Measurements from ENCODE around the gene NACC2.
"Not testable (repeated sequence)": the region's sequence is repeated elsewhere in the genome, so short reads cannot be mapped to it uniquely, and the experiment has no call there.

The NACC2 gene

DNA sequence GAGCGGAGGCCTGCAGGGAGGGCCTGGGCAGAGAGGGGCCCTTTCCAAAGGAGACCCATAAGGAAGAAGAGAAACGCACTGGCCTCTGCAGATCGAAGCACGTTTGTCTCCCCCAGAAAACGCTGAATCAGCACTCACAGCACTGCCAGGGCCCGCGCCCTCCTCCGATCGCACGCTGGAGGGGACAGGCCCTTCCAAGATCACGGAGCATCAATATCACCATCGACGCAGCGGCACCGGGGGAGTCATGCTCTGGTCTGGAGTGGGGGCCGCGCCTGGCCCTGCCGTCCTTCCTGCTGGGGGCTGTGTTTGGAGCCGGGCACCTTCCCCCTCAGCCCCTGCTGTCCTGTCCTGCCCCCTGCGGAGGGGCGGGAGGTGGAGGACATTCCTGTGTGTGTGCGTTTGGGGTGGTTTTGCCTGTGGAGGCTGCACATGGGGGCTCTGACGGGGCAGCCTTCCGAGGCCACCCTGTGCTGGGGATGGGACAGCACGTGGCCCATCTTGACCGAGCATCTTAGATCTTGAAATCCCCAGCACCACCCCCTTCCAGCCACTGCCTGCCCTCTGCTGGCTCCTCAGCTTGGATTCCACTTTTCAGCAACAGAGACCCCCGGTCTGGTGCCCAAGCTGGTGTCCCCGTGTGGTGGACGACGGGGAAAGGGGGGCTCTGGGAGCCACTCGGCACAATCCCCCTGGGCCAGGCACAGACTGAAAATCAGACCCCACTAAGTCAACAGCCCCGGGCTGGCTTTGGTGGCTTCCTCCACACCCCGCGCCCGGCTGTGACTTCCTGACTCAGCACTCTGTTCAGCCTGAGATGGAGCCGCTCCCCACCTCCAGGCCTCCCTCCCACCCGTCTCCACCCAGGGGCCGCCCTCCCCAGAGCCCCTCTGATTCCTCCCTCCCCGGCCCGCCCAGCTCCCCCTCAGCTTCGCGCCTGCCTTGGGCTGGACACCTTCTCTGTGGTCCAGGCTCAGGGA lies 15.3 kb upstream of the NACC2 start:
- no peak for DNase-seq (ENCODE audit: low spot score)

DNA sequence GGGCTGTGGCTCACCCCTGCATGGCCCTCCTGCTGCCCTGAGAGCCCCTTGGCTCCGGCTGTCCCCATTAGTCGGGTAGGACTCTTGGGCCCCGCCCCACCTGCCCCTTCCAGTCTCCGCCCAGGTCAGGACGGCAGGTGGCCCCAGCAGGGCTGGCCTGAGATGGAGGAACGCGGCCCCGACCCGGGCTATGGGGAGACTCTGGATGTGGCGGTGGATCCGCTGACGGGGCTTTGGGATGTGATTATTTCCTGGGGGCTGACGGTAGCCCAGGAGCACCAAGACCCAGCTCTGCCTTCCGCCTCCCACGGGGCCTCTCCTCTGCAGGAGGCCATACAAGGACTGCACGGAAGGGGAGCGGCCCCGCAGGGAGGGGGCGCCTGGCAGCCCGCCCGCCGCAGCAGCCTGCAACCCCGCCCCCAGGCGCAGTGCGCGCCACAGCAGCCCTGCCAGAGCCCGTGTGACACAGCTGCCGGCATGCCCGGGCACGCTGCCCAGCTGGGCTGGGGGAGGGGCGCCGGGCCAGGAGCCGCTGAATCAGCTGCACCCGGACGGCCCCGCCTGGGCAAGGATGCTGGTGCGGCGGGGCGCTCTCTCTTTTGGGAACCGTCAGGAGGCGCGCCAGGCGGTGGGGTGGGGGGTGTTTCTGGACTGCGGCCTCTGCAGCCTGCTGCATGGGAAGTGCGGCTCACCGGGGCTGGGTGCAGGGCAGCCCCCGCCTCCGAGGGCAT lies 14.4 kb upstream of the NACC2 start:
- DNase-seq (ENCODE audit: low spot score), result peak; percentile 90

DNA sequence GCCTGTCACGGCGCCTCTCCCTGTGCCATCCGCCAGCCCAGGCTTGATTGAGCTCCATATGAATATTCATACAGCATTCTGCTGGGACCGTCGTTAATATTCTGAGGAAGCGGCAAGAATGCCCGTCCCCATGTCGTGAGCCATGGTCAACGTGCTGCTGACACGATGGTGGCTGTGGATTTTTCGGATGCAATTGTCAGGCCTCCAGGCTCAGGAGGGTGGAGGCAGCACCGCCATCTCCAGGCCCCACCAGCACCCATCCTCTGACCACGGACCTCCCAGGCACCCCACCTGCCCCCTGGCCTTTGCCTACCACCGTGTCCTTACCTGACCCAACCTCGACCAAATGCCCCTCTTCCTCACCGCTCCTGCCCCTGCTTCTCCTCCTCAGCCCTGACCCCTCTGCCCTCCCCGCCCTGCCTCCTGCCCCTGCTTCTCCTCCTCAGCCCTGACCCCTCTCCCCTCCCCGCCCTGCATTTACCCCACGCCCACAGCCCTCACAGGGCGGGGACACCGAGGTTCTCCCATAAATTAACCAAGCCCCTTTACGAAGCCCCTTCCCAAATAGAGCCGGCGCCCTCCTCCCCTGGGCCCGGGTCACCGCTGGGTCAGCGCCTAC lies 13.7 kb upstream of the NACC2 start:
- no peak for DNase-seq (ENCODE audit: low spot score)

DNA sequence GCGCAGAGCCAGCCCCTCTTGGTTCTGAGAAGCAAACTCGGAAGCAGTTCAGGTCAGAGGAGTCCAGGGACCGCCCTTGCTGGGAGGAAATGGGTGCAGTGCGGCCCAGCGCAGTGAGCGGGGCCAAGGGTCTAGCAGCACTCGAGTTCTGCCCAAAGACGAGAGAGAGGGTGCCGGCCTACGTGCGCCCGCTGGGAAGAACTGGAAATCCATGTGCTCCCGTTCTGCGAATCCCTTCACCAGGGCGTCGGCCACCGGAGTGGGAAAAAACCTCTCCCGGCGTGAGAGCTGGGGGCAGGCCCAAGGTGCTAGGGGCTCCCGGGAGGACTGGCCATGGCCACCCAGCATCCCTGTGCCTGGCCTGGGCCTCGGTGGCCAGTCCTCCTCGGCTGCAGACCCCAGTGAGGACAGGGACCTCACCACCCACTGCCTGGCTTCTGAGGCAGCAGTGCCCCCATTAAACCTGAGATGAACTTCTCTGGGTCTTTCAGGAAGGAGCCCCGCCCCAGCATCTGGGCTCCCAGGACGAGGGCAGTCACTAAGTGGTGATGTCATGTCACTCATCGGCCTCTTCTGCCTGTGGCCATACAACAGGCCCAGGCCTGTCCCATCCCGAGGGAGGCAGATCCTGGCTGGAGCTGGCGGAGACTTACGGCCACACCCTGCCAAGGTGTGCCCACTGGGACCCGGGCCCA lies 13.0 kb upstream of the NACC2 start:
- no peak for DNase-seq (ENCODE audit: low spot score)

DNA sequence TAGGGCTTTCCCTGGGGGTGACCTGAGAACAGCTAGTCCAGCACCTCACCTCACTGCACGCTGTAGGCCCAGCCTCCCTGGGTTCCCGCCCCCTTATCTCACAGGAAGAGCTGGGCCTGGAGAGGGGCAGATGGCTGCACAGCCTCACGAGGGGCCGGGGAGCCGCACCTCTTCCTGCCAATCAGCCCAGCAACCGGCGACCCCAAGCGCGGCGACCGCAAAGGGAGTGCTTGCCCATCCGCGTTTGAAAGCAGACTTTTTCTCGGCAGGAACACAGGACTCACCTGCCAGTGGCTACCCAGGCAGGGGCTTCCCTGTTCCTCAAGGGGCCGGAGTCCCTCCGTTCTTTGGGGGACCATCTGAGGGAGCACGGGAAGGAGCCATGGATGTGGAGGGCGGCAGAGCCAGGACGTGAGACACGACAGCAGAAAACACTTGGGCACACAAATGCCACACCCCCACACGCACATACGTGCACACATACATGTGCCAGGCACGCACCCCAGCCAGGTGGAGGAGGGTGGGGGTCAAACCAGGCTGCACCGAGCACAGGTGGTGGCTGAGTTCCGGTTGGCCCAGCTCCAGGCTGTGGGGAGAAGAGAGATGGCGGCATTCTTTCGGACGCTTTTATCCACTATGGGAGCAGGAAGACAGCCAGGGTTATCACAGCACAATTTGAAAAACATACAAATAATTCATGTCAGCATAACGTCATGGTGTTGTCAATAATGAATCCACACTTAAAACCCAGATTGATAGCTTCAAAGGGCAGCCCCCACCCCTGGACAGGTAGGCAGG lies 12.3 kb upstream of the NACC2 start:
- DNase-seq (ENCODE audit: low spot score), result no peak

DNA sequence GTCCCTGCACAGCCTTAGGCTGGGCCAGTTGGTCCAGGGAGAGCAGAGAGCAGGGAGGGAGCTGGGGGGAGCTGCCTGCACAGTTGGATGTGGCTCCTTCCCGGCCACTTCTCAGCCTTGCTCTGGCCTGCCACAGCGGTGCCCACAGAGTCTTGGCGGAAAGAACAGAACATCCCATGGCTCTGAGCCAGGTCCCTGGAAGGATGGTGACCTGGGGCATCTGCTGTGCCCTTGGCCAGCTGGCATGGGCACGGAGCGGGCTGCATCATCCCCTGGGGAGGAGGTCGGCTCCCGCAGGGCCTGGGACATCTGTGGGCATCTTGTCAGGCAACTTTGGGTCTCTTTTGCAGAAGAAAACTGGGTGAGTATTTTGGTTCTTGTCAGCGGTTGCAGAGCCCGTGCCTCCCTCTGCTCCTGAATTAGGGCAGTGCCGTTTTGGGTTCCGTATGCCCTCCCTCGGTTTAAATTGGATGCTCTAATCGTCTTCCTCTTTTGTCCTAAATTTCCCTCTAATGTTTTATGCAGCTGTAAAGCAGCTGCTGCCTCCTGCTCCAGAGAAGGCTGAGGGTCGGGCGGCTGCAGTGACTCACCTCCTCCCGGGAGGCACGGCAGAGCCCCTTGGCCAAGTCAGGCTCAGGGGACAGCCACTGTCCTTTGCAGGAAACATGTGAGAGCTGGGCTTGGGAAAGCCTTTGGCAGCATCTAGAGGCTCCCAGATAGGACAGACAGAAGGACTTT lies 10.5 kb upstream of the NACC2 start:
- no peak for DNase-seq (ENCODE audit: low spot score)

DNA sequence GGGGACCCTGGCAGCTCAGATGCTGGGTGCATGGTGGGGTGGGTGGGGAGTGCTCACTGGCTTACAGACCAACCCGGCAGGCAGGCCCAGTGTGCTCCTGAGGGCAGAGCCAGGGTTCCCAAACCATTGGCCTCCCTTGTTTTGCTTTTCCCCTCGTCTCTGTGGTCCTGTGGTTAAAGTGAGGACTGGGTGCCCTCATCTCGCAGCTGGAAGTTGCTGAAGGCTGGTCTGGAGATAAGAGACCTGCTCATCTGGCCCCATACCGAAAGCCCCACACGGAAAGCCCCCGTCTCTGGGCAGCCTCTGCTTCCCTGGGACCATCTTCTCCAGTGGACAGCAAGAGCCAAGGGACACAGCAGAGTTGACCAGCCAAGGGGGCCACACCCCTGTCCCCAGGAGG lies 9.8 kb upstream of the NACC2 start:
- no peak for DNase-seq (ENCODE audit: low spot score)

DNA sequence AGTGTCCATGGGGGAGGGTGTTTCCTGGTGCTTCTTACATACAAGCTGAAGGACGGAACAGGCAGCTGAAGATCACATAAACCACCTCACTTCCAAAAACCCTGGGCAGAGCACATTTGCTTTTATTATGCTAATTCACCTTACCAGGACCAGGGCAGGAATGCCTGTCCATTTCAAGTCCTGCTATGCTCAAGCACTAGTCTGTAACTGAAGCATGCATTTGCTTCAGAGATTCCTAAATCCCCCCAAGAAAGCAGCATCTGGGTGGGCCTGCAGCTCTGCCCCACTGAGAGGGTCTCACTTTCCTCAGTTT lies 9.4 kb upstream of the NACC2 start:
- DNase-seq (ENCODE audit: low spot score), result no peak

DNA sequence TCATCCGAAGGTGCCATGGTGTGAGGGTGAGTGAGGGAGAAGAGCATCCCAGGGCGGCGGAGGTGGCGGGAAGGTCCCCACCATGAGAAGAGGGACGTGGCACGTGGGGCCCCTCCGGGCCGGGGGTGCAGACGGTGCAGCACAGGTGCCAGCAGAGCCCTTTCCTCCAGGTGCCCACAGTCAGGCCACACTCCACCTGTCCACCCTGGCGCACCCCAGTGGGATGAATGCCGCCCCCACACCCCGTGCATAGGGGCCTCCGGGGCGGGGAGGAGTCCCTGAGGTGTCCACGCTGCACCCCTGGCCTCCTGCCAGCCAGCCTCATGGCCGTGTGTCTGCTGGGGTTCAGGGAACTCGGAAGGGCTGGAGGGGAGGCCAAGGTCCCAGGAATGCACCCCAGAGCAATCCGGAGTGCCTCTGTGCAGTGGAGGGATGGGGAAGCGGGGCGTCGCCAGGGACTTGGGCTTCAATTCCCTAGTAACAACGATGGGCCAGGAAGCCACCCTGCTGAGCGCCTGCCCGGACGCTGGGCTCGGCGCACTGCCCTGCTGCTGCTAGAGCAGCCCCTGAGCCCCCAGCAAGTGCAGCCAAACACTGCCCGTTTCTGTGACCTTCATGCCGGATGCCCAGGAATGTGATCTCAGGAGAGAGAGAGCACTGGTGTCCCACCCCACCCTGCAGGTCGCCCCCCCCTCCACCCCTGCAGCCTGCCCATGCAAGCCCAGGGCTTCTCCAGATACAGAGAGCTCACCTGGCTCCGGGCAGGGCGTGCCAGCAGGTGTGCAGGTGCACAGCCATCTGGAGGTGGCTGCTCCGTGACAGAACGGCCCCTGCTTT lies 8.8 kb upstream of the NACC2 start:
- DNase-seq (ENCODE audit: low spot score), result no peak

DNA sequence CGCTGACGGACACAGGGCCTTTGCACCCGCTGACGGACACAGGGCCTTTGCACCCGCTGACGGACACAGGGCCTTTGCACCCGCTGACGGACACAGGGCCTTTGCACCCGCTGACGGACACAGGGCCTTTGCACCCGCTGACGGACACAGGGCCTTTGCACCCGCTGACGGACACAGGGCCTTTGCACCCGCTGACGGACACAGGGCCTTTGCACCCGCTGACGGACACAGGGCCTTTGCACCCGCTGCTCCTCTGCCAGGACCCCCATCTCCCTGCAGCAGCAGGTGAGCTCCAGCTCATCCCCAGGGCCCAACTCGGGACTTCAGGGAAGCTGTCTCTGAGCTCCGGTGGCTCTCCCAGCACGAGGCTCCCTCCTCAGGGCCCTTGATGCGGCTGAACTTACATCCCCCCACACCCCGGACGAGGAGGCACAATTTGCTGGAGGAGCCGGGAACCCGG lies 6.6 kb upstream of the NACC2 start:
- DNase-seq (ENCODE audit: low spot score), result not testable (repeated sequence)

DNA sequence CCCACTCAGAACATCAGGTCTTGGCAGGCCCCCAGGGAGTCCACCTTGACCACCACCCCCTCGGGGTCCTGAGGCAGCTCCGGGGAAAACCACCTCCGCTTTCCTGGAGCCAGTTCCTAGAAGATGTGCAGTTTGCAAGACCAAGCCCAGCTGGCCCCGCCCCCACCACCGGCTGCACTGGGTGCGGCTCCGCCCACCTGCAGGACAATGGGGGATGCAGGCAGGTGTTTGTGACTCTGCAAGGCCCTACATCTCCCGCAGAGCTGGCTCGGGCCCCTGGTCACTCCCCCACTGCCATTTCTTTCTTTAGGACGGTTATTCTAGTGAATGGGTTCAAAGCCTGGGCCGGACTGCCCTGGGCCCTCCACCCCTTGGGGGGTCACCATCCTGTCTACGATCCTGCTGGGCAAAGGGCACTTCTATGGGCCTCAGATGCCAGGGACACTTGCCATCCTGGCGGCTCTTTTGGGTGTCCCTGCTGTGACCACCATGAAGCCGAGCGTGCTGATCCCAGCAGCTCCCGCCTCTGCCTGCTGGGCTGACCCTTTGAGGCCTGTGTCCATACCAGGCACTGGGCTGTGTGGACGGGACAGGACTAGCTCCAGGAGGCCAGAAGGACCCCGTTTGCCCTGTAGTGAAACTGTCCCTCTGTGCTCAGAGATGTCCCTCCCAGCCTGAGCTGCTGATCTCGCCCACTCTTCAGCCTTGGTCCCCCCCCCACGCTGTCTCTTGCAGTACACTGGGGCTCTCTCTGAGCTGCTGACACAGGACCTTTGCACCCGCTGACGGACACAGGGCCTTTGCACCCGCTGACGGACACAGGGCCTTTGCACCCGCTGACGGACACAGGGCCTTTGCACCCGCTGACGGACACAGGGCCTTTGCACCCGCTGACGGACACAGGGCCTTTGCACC lies 5.9 kb upstream of the NACC2 start:
- DNase-seq (ENCODE audit: low spot score), result no peak

DNA sequence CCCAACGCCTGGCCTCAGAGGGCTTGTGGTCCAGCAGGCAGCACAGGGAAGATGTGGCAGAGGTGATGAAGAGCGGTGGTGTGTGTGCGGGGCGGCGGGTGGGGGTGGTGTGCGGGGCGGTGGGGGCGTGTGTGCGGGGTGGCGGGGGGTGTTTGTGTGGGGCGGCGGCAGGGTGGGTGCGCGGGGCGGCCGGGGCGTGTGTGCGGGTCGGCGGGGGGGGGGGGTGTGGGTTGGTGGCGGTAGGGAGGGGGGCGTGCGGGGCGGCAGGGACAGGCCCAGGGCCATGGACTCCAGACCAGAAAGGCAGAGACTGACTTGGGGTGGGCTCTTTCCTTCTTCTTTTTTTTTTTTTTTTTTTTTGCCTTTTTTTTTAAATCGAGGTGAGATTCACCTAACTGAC lies 4.5 kb upstream of the NACC2 start:
- DNase-seq (ENCODE audit: low spot score), result no peak

DNA sequence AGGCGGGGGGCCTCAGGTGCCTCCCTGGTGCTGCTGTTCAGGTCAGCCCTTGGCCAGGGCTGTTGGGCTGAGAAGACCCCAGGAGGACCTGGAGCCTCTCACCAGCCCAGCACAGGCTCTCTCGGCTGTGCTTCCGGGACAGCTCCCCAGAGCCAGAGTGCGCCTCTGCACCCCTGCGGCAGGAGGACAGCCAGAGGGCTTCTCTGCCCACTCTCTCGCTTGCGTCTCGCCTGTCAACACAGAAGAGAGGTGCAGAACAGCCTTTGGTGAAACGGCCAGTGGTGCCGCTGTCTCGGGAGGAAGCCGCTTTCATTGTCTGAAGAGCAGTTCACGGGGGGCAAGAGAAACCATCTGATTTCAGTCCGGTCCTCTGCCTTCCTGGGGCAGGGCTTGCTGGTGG lies 3.8 kb upstream of the NACC2 start:
- DNase-seq (ENCODE audit: low spot score), result no peak

DNA sequence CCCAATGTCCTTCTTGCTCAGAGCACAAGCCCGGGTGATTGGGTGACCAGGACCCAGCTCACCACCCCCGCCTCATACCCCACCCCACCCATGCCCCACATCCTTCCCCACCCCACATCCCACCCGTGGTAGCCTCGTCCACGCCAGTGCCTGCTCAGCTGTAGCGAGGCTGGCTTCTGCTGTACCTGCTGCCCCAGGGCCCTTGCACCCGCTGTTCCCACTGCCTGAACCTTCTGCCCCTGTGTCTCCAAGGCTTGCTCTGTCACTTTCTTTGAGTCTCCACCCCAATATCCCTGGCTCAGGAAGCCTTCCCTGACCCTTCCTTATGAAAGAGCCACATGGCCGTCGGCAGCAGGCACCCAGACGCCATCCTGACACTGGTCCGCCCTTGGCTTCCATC lies 3.1 kb upstream of the NACC2 start:
- DNase-seq (ENCODE audit: low spot score), result no peak

DNA sequence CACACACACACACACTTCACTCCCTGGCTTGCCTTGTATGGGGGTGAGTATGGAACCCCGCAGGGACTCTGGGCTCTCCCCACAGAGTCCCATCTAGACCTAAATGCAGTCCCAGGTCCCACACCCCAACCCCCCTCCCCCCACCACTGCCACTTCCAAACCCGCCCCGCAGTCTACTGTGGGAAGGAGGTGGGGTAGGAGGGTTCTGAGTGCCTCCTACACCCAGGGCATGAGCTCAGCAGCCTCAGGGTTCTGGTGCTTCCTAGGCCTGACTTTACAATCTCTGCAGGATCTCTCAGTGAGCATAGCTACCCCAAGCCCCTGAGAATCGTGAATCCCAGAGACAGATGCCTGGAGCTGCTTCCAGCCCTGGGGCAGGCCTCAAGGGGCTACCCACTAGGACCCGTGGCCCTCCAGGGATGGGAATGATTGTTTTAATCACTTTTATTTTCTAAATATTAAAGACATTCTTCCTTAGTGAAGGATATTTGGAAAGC lies 1.5 kb upstream of the NACC2 start:
- DNase-seq (ENCODE audit: low spot score), result no peak

DNA sequence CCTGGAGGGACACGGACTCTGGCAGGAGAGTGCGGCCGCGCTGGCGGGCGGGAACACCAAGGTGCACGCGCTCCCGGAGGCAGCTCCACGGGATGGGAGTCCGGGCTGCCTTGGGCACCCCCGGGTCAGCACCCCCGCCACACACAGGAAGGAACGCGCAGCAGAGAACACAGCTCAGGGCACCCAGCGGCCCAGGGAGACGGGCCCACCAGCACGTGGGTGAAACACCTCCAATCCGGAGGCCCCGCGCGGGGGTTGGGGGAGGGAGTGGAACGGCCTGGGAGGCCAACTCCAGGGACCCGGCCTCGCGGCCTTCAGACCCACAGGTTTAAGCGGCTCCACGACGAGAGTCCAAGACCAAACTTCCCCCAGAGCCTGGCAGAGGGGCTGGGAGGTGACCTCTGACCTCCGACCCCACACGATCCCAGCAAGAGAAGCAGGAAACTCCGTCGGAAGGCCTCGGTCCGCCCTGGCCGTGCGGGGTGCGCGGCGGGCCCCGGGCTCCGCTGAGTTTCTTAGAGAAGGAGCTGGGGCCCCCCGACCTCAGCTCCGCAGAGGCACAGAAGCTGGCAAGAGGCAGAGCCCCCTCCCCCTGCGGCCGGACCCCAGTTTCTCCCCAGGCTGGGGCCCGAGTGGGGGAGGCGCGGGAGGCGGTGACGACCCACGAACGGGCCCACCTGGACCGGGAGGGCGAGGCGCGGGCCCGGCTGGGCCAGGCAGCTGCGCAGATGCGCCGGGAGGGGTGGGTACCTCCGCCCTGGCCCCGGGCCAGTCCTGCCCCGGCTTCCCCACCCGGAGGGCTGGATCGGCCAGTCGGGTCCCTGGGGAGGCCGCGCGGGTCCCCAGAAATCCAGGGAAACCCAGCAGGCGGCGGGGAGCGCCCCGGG lies 851 bp downstream of the NACC2 start:
- DNase-seq (ENCODE audit: low spot score), result no peak

DNA sequence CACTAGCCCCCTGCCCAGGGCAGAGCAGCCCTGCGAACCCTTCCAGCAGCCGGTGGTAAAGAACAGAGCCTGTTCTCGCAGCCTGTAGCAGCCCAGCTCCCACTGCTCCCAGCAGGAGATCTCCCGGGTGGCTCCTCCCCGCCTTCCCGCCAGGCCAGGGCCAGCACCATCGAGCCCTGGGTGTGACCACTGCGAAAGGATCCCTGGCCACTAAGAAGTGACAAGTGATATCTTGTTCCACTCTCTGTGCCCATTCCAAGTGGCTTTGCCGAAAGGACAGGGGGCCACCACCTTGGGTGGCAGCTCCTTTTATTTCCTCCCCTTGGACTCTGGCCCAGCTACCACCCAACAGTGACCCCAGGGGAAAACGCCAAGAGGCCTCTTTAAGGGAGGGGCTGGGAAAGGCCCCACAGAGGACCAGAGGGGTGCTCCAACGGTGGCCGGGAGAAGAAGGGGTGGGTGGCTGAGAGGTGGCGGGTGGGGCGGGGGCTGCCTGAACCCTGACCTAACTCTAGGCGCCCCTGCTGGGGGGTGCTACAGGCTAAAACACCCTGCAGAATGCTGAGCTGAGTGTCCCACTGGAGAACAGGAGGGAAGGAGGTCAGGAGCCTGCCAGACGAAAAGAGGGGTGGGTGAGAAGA lies 1.6 kb downstream of the NACC2 start:
- no peak for DNase-seq (ENCODE audit: low spot score)
